GM12874 (cell line): Measurements from ENCODE around the gene BICRA.

ENCODE experiments used
- TF ChIP-seq, protein P1 (sequence below): IDR thresholded peaks from 2 replicates; pipeline ENCODE4 v1.5.1; 2011; ENCODE audit warnings: low read depth, mild to moderate bottlenecking, control low read depth, low read length, moderate library complexity; ENCODE audit not compliant: insufficient read depth

The BICRA gene

DNA sequence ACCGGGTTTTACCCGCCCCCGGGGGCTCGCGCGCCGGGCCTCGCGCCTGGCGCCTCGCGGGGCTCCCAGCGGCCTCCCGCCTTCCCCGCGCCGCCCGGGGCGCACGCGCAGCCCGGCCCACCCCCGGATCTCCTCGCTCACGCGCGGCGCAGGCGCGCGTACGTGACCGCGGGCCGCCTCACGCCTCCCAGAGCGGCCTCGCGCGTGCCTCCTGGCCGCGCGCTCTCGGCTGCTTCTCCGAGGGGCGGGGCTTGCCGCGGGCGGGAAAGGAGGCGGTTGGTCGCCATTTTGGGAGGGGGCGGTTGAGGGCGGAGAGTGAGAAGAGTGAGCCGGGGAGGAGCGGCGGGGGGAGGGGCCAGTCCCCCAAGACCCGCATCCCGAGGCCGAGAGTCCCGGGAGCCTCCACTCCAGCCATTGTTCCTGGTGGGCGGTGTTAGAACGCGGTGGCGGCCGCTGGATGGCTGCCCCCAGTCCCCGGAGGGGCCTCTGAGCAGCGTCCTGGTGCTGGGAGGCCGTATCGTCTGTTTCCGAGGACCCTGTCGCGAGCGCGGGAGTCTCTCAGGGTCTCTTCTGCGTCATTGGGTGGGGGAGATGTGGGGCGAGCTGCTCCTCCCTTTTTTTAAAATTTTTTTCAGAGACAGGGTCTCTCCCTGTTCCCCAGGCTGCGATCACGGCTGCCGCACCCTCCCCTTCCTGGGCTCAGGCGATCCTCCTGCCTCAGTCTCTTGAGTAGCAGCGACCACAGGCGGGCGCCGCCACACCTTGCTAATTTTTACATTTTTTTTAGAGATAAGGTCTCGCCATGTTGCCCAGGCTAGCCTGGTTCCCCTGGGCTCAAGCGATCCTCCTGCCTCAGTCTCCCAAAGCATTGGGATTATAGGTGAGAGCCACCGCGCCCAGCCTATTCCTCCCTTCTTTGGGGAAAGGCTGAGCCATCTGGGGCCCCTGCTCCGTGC, 35.6 kb upstream of the BICRA start, which contains the start of gene ZNF541:
ZNF541 (minus strand) TSS at position 78 of the 956 bp plus-strand sequence. CDS start 17,292 bp downstream, outside the sequence.
- TF ChIP-seq, protein P1, sequence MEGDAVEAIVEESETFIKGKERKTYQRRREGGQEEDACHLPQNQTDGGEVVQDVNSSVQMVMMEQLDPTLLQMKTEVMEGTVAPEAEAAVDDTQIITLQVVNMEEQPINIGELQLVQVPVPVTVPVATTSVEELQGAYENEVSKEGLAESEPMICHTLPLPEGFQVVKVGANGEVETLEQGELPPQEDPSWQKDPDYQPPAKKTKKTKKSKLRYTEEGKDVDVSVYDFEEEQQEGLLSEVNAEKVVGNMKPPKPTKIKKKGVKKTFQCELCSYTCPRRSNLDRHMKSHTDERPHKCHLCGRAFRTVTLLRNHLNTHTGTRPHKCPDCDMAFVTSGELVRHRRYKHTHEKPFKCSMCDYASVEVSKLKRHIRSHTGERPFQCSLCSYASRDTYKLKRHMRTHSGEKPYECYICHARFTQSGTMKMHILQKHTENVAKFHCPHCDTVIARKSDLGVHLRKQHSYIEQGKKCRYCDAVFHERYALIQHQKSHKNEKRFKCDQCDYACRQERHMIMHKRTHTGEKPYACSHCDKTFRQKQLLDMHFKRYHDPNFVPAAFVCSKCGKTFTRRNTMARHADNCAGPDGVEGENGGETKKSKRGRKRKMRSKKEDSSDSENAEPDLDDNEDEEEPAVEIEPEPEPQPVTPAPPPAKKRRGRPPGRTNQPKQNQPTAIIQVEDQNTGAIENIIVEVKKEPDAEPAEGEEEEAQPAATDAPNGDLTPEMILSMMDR = no peak

DNA sequence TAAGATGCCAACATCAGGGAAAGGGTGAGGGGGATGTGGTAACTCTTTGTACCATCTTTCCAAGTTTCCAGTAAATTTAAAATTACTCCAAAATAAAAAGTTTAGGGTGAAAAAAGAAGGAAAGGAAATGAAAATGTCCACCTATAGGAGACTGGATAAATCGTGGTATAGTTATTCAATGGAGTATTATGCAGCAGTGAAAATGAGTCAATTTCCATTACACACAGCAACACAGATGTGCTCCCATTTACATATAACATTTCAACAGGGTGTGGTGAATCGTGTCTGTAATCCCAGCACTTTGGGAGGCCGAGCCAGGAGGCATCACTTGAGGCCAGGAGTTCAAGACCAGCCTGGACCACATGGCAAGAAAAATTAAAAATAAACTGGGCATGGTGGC, 28.5 kb upstream of the BICRA start:
- TF ChIP-seq, protein P1 = no peak

DNA sequence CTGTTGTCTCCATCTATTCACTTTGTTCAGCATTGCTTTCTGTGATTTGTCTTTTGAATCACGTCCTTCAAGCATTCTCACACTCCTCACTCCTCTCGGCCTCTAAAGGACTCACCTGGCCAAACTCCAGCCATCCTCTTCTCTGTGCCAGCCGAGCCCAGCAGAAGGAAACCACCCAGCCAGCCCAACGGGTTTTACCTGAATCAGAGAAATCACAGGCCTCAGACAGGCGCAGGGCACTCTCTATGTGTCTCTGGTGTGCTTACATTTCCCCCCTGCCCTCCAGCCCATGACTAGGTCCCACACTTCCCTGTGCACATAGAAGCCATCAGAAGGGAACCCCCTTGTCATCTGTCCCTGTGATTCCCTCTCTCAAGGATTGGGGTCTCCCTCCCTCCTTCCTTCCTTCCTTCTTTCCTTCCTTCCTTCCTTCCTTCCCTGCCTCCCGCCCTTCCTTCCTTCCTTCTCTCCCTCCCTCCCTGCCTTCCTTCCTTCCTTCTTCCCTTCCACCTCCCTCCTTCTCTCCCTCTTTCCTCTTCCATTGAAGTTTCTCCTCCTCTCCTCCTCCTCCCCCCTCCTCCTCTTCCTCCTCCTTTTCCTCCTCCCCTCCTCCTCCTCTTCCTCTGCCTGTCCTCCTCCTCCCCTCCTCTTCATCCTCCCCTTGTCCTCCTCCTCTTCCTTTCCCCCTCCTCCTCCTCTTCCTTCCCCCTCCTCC, 27.2 kb upstream of the BICRA start:
- TF ChIP-seq, protein P1 = no peak

DNA sequence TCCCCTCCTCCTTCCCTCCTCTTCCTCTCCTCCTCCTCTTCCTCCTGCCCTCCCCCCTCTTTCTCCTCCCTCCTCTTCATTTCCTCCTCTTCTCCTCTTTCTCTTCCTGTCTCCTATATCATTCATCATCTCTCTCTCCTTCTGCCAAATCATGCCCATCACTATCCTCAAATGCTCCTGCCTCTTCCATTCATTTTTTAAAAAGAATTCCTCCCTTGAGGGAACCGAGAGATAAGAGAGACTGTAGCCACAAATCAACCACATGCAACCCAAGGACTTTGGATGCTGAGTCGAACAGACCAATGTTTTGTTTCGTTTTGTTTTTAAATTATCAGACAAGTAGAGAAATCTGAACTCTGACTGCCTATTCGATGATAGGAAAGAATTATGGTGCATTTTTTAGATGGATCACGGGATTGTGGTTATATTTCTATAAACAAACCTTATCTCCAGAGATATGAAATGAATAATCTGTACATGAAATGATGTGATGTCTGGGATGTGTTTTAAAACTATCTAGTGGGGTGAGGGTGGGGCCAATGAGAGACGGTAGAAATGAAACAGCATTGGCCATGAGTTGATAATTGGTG, 26.5 kb upstream of the BICRA start:
- TF ChIP-seq, protein P1 = no peak

DNA sequence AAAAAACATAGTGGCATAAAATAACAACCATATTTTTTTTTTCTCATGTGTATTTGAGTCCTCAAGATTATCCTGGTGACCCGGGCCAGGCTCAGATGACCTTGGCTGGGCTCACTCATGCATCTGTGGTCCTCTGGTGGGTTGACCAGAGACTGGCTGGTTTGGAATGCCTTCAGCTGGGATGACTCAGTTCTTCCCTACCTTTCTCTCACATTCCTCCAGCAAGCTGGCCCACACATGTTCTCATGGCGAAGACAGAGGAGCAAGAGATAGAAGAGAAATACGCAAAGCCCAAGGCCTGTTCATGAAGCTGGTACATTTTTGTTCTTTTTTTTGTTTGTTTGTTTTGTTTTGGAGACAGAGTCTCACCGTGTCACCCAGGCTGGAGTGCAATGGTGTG, 21.6 kb upstream of the BICRA start:
- TF ChIP-seq, protein P1 = no peak

DNA sequence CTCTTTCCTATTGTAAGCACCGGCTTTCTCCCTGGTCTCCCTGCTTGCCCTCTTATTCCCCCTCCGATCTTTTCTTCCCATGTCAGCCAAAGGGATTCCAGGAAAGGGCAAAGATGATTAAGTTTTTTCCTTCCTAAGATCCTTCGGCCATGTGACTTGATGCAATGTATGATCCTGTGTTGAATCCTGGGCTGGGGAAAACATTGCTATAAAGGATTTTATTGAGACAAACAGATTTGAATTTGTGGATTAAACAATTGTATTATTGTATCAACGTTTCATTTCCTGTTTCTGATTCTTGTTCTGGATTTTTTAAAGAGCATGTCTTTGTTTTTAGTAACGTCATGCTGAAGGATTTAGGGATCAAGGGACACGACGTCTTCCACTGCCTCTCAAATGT, 19.1 kb upstream of the BICRA start:
- TF ChIP-seq, protein P1 = no peak

DNA sequence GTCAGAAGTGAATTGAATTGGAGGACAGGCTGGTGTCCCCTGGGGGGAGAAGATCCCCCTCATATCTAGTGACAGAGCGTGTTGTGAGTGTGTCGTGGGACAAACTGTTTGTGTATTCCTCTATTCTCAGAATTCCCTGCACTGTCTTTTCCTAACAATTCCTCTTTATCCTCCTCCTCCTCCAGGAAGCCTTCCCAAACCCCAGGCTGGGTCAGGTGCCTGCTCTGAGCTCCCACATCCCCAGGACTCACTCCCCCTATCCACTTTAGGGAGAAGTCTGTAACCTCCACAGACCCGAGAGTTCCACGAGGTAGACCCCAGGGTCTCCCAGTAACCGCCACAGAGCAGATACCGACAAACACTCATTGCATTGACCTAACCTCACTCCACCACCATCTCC, 15.1 kb upstream of the BICRA start:
- TF ChIP-seq, protein P1 = no peak
